ENCODE data around the gene NFIA. TPM values are rescaled to one million over a fixed set of nuclear protein-coding genes. Genes with fewer than 3 reads are reported as not detected.
A peak's percentile ranks its signal among the peaks of the same experiment; 100 is the strongest.

NFIA gene
- total RNA-seq, 2 donors from 2014 or later, result 61.4 to 86.3 TPM

GRCh38 chr1:61170328-61171238, 88.2 kb downstream of the NFIA start:
- no peaks in the 10 kb centered on the region for H3K4me1 ChIP-seq (replicated peaks)
- no peaks in the 10 kb centered on the region for H3K27me3 ChIP-seq (replicated peaks; ENCODE audit: insufficient read depth)
- no peaks in the 10 kb centered on the region for H3K36me3 ChIP-seq
- intact Hi-C loops (cut with DNase I), result no loop called here
- peak overlapping the region; percentile 43 to 55 for H3K27ac ChIP-seq
- H3K9me3 ChIP-seq, result no peaks in the 10 kb centered on the region
- no peak for DNase-seq (ENCODE audit: low spot score)
- no peak overlapping the region for H3K4me3 ChIP-seq
- 16% methylated on average over 6 of the region's 6 CpGs for WGBS
- TF ChIP-seq POLR2AphosphoS5 (IDR thresholded peaks at IDR 0.05) (no peak), POLR2A (IDR thresholded peaks at IDR 0.05) (no peak)

GRCh38 chr1:61171346-61171745, 89.0 kb downstream of the NFIA start:
- H3K4me1 ChIP-seq (replicated peaks), result no peaks in the 10 kb centered on the region
- intact Hi-C loops (cut with DNase I), result no loop called here

GRCh38 chr1:61171974-61172373, 89.6 kb downstream of the NFIA start:
- H3K36me3 ChIP-seq, result no peaks in the 10 kb centered on the region
- no peak for TF ChIP-seq POLR2AphosphoS5 (IDR thresholded peaks at IDR 0.05)
- no peak for TF ChIP-seq CTCF (IDR thresholded peaks at IDR 0.05)
- no peak for TF ChIP-seq POLR2A (IDR thresholded peaks at IDR 0.05)
- intact Hi-C loops (cut with DNase I), result no loop called here
- no peak overlapping the region for H3K27ac ChIP-seq
- WGBS, result 42% methylated on average over 4 of the region's 4 CpGs
- no peak for DNase-seq (ENCODE audit: low spot score)
- no peaks in the 10 kb centered on the region for H3K9me3 ChIP-seq
- no peaks in the 10 kb centered on the region for H3K27me3 ChIP-seq (replicated peaks; ENCODE audit: insufficient read depth)
- H3K4me3 ChIP-seq, result no peak overlapping the region
- no peaks in the 10 kb centered on the region for H3K4me1 ChIP-seq (replicated peaks)

More at GRCh38 chr1:61171346-61171745, 89.0 kb downstream of the NFIA start:
- H3K27me3 ChIP-seq (replicated peaks; ENCODE audit: insufficient read depth), result no peaks in the 10 kb centered on the region
- H3K4me3 ChIP-seq, result no peak overlapping the region
- TF ChIP-seq POLR2A (IDR thresholded peaks at IDR 0.05) (no peak), CTCF (IDR thresholded peaks at IDR 0.05) (no peak), POLR2AphosphoS5 (IDR thresholded peaks at IDR 0.05) (no peak)
- no peaks in the 10 kb centered on the region for H3K36me3 ChIP-seq
- no peak overlapping the region for H3K27ac ChIP-seq
- WGBS, result 59% methylated on average over 2 of the region's 2 CpGs
- H3K9me3 ChIP-seq, result no peaks in the 10 kb centered on the region
- no peak for DNase-seq (ENCODE audit: low spot score)

- H3K9me3 ChIP-seq, result no peaks in the 10 kb centered on the region
- no peak overlapping the region for H3K27ac ChIP-seq
- no peaks in the 10 kb centered on the region for H3K27me3 ChIP-seq (replicated peaks; ENCODE audit: insufficient read depth)
- TF ChIP-seq CTCF (IDR thresholded peaks at IDR 0.05) (no peak), POLR2A (IDR thresholded peaks at IDR 0.05) (no peak), POLR2AphosphoS5 (IDR thresholded peaks at IDR 0.05) (no peak)
- 81% methylated on average over 6 of the region's 6 CpGs for WGBS
- DNase-seq (ENCODE audit: low spot score), result no peak
- intact Hi-C loops (cut with DNase I), result no loop called here
- no peaks in the 10 kb centered on the region for H3K36me3 ChIP-seq
- H3K4me1 ChIP-seq (replicated peaks), result no peaks in the 10 kb centered on the region
- no peak overlapping the region for H3K4me3 ChIP-seq
Observed at GRCh38 chr1:61173118-61173517, 90.8 kb downstream of the NFIA start.

- H3K27ac ChIP-seq, result no peak overlapping the region
- no peaks in the 10 kb centered on the region for H3K9me3 ChIP-seq
- no peak overlapping the region for H3K4me3 ChIP-seq
- H3K27me3 ChIP-seq (replicated peaks; ENCODE audit: insufficient read depth), result no peaks in the 10 kb centered on the region
- no peaks in the 10 kb centered on the region for H3K4me1 ChIP-seq (replicated peaks)
- intact Hi-C loops (cut with DNase I), result no loop called here
- no peak for TF ChIP-seq POLR2AphosphoS5 (IDR thresholded peaks at IDR 0.05)
- TF ChIP-seq POLR2A (IDR thresholded peaks at IDR 0.05), result no peak
- TF ChIP-seq CTCF (IDR thresholded peaks at IDR 0.05), result no peak
- no peak for DNase-seq (ENCODE audit: low spot score)
- 87% methylated on average over 5 of the region's 5 CpGs for WGBS
- H3K36me3 ChIP-seq, result no peaks in the 10 kb centered on the region
Observed at GRCh38 chr1:61174060-61174795, 91.9 kb downstream of the NFIA start.

Measured in prostate gland (tissue), 2 donors.